Memory B cell (primary cell): Measurements from ENCODE around the gene PAPOLB.
A peak's percentile ranks its signal among the peaks of the same experiment; 100 is the strongest.

ENCODE experiments used
- ATAC-seq: fragments of 150-1000 bp; cut with Tn5 transposase; 2 replicates; pipeline ENCODE4 v1.10.0; 2021; ENCODE audit warnings: low read depth, mild to moderate bottlenecking, moderate library complexity
- DNase-seq, 2 donors: peaks; one replicate each; pipeline ENCODE4 v3.0.0; 2022; ENCODE audit warnings: low spot score in 2 of 2
- H3K27ac Mint-ChIP-seq: one replicate; pipeline ENCODE4 v1.8.0; 2022; ENCODE audit warnings: mild to moderate bottlenecking, moderate library complexity, mixed read lengths
- H3K27me3 Mint-ChIP-seq: one replicate; pipeline ENCODE4 v1.8.0; 2022; ENCODE audit warnings: mixed read lengths
- H3K36me3 Mint-ChIP-seq: one replicate; pipeline ENCODE4 v1.8.0; 2022; ENCODE audit warnings: mild to moderate bottlenecking, mixed read lengths
- H3K4me1 Mint-ChIP-seq: one replicate; pipeline ENCODE4 v1.8.0; 2022; ENCODE audit warnings: mixed read lengths
- H3K4me3 Mint-ChIP-seq: one replicate; pipeline ENCODE4 v1.8.0; 2022; ENCODE audit warnings: mild to moderate bottlenecking, moderate library complexity, mixed read lengths
- H3K9me3 Mint-ChIP-seq: one replicate; pipeline ENCODE4 v1.8.0; 2022; ENCODE audit warnings: mixed read lengths

Gene PAPOLB

DNA sequence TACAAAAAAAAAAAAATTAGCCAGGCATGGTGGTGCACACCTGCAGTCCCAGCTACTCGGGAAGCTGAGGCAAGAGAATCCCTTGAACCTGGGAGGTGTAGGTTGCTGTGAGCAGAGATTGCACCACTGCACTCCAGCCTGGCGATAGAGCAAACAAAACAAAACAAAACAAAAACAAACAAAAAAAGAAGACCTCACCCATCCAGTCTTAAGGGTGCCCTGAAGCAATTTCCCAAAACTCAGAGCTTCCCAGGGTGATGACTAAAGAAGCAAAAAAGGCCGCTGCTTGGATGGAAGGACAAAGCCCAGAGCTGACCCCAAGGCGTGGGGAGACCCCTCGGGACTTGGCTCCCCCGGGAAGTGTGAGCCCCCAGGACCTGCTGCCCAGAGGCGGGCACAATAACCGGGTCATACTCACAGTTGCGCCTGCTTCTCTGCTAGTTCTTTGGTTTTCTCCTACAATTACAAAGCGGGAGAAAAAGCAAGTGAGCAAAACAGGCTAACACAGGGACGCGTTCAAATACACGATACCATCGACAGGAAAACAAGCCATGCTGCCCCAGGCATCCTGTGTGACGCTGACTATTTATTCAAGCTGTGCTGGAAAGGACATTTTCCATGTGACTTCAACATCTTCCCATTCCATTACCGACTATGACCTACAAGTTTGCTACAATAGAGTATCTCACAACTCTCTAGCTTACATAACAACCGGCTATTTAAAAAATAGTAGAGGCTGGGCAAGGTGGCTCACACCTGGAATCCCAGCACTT lies 29.9 kb downstream of the PAPOLB start:
- Mint-ChIP-seq H3K4me3 (no peak overlapping the region), H3K27me3 (peaks cover 3% of the 10 kb centered on the region), H3K9me3 (no peaks in the 10 kb centered on the region), H3K36me3 (no peaks in the 10 kb centered on the region), H3K27ac (no peak overlapping the region), H3K4me1 (no peaks in the 10 kb centered on the region)
- ATAC-seq (no peak), DNase-seq (no peak)

DNA sequence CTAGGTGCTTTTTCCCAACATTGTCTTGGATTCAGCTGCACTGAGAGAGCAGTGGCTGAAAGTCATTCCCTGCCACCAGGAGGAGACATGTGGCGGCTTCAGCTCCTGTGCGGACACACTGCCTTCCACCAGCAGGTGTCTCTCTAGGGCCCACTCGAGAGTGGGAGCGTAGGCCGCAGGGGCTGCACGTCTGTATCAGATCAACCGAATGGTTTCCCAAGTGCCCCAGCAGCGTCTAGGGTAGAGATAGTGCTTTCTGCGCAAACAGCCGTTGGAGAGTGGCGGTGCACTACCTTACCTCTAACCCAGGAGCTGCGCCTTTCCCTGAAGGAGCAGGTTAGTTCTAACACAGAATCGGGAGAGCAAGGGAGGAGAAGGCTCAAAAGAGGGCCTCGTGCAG lies 31.7 kb downstream of the PAPOLB start:
- Mint-ChIP-seq H3K4me3 (no peak overlapping the region), H3K27me3 (peaks cover 6% of the 10 kb centered on the region), H3K36me3 (no peaks in the 10 kb centered on the region), H3K9me3 (no peaks in the 10 kb centered on the region), H3K27ac (no peak overlapping the region), H3K4me1 (no peaks in the 10 kb centered on the region)
- peak; percentile 18 to 41 for DNase-seq
- peak; percentile 69 for ATAC-seq

DNA sequence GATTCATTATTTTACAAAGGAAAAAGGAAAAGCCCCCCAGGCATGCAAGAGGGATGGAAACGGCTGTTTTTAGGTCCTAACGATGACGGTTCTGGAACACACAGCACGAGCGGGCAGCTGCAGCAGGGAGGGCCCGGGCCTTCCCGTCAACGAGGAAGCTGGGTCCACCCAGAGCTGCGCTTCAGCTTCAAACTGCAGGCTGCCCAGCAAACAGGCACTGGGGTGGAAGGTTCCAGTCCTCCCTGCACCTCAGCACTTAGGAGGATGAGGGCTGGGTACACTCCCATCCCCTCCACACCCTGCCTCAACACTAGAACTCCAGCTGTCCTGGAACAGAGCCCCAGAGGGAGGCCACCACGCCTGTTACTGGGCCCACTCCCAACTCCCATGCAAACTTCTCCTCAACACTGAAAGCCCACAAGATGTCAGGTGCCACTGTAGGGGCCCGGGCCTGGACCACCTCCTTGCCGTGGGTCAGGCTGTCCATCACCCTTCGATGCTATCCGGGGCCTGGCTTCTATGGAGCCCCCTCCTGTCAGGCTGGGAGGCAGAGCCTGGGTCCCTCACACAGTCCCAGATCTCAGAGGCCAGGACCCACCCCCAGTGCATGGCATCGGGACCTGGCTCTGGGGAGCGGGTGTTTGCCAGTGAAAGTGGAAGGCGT lies 33.0 kb downstream of the PAPOLB start:
- Mint-ChIP-seq H3K36me3 (no peaks in the 10 kb centered on the region), H3K27me3 (peaks cover 10% of the 10 kb centered on the region), H3K27ac (no peak overlapping the region), H3K9me3 (no peaks in the 10 kb centered on the region), H3K4me1 (no peaks in the 10 kb centered on the region), H3K4me3 (no peak overlapping the region)
- no peak for DNase-seq
- no peak for ATAC-seq

DNA sequence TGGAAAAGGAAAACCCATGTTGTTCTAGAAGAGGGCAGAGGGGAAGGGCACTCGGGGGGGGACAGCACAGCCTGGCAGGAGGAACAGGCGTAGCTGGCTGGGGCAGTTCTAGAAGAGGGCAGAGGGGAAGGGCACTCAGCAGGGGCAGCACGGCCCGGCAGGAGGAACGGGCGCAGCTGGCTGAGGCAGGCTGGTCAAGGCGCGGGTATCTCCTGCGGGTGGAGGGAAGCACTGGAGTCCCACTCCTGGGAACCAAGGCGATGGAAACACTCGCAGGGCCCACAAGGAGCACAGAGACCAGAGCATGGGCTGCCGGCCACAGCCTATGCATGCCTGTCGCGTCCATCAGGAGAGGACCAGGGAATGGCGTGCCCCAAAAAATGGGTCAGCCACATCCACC lies 36.7 kb downstream of the PAPOLB start:
- H3K27me3 Mint-ChIP-seq = peaks cover 15% of the 10 kb centered on the region
- no peak overlapping the region for H3K27ac Mint-ChIP-seq
- ATAC-seq = no peak
- no peaks in the 10 kb centered on the region for H3K4me1 Mint-ChIP-seq
- DNase-seq = no peak
- no peaks in the 10 kb centered on the region for H3K36me3 Mint-ChIP-seq
- no peaks in the 10 kb centered on the region for H3K9me3 Mint-ChIP-seq
- H3K4me3 Mint-ChIP-seq = no peak overlapping the region

DNA sequence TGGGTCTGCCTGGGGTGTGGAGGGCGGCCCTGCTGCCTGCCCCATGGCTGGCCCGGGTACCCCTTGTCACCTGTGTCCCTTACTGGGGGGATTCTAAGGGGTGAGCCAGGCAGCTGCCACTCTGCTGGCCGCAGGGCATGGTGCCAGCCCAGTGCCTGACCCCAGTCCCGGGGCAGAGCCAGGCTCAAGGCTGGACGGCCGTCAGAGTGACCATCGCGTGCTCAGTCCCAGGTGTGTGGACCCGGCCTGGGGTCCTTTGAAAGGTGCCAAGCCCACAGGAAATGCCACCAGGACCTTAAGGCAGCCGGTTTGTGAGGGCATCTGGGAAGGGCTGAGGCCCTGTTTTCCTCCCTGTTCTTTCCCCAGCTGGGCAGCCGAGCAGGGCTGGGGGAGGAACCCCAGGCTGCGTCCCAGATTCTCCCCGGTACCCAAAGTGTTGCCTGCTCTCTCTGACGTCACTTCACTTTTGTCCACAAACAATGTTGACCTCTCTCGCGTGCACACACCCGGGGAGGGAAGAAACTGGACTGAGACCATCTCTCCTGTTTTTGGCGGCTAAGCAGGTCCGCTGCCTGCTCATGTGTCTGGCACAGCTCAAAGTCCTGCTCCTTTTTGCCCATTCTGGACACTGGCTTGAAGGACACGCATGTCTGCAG lies 37.6 kb downstream of the PAPOLB start:
- no peaks in the 10 kb centered on the region for H3K36me3 Mint-ChIP-seq
- no peak for ATAC-seq
- H3K4me1 Mint-ChIP-seq = no peaks in the 10 kb centered on the region
- no peaks in the 10 kb centered on the region for H3K9me3 Mint-ChIP-seq
- H3K4me3 Mint-ChIP-seq = no peak overlapping the region
- no peak for DNase-seq
- no peak overlapping the region for H3K27ac Mint-ChIP-seq
- peaks cover 15% of the 10 kb centered on the region for H3K27me3 Mint-ChIP-seq

DNA sequence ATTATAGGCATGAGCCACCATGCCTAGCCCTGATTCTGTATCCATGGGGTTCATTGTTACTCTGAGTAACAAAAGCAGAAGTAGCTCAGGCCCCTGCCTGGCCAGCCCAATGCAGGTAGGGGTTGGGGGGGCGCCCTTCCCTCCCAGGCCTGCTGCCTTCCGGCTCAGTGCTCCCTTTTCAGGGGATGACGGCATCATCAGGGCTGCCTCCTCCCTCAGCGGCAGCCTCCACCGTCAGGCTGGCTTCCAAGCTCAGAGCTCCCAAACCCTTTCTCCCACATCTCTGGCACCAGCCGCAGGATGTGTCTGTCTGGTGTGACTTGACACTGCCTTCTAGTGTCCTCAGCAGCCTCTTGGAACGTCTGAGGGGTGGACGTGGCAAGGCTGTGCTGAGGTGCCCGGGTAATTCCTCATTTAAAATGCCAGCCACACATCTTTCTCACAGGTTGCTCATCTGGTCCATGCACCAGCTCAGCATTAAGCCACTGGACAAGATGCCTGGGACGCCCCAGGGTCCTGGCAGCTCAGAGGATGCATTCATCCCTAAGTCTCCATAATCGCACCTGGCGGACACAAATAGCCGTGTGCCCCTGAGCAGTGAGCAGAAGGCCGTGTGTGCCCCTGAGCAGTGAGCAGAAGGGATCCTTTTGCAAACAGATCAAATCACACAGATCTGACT lies 38.2 kb downstream of the PAPOLB start:
- ATAC-seq (no peak), DNase-seq (no peak)
- H3K9me3 Mint-ChIP-seq = no peaks in the 10 kb centered on the region
- H3K27me3 Mint-ChIP-seq = peaks cover 15% of the 10 kb centered on the region
- no peak overlapping the region for H3K27ac Mint-ChIP-seq
- no peaks in the 10 kb centered on the region for H3K36me3 Mint-ChIP-seq
- H3K4me3 Mint-ChIP-seq = no peak overlapping the region
- H3K4me1 Mint-ChIP-seq = no peaks in the 10 kb centered on the region

DNA sequence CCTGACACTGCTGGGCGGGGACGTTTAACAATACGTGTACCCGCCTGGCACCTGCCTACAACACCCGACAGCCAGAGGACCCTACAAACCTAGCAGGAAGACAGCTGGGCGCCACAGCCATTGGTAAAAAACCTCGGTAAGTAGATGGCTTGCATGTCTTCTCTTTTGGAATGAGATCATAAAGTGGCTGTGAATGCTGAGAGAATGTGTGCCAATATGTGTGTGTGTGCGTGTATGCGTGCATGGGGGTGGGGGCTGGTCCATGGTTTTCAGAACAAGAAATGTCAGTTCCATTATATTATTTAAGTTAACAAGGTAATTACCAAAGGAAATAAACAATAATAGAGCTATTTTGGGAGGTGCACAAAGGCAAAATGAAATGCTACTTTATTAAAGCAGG lies 39.2 kb downstream of the PAPOLB start:
- ATAC-seq (no peak), DNase-seq (no peak)
- Mint-ChIP-seq H3K27me3 (peaks cover 15% of the 10 kb centered on the region), H3K27ac (no peak overlapping the region), H3K36me3 (no peaks in the 10 kb centered on the region), H3K4me1 (no peaks in the 10 kb centered on the region), H3K9me3 (no peaks in the 10 kb centered on the region), H3K4me3 (no peak overlapping the region)

DNA sequence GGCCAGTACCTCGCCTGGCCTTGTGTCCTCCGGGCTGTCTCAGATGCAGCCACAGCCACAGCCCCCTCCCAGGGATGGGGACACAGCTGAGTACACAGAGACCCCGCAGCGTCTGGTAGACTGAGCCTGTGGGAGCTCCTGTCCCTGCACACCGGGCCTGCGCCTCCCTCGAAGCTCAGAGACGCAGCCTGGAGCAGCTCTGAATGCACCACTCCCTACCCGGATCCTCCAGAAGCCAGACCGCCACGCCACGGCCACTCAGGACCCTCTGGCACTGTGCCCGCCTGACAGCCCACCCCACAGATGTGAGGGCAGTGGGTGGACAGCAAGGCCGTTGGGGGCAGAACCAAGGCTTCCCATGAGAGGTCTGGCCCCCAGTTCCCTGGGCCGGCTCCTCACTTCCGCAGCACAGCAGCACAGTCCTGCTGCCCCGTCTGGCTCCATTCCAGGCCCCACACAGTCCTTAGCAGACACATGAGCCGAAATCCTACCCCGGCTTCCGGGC lies 40.8 kb downstream of the PAPOLB start:
- H3K36me3 Mint-ChIP-seq = no peaks in the 10 kb centered on the region
- no peaks in the 10 kb centered on the region for H3K4me1 Mint-ChIP-seq
- H3K27me3 Mint-ChIP-seq = peaks cover 13% of the 10 kb centered on the region
- ATAC-seq = no peak
- H3K9me3 Mint-ChIP-seq = no peaks in the 10 kb centered on the region
- no peak overlapping the region for H3K4me3 Mint-ChIP-seq
- DNase-seq = no peak
- no peak overlapping the region for H3K27ac Mint-ChIP-seq

DNA sequence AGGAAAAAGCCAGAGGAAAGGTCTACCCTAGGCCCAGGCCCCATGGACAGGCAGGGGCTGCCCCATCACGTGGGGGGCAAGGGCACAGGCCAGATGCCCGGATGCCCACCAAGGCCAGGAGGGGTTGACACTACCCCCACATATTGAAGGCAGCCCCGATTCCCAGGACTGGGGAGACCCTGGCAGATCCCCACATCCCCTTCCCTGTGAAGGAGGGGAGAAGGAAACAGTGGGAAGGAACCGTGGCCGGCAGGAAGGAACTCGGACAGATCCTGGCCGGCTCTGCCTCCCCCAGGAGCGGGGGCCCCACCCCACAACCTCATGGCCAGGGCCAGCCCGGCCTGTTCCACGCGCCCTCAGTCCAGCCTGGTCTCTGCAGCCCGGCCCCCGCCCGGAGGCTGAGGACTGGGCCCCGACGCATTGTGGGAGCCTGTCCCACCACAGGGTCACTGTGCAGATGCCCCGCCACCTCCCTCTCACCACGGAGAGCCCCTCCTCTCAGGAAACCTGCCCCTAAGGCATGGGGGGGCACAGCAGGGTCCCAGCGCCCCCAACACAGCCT lies 41.3 kb downstream of the PAPOLB start:
- Mint-ChIP-seq H3K27ac (no peak overlapping the region), H3K9me3 (no peaks in the 10 kb centered on the region), H3K27me3 (peaks cover 13% of the 10 kb centered on the region), H3K4me3 (no peak overlapping the region), H3K4me1 (no peaks in the 10 kb centered on the region), H3K36me3 (no peaks in the 10 kb centered on the region)
- ATAC-seq (no peak), DNase-seq (no peak)

DNA sequence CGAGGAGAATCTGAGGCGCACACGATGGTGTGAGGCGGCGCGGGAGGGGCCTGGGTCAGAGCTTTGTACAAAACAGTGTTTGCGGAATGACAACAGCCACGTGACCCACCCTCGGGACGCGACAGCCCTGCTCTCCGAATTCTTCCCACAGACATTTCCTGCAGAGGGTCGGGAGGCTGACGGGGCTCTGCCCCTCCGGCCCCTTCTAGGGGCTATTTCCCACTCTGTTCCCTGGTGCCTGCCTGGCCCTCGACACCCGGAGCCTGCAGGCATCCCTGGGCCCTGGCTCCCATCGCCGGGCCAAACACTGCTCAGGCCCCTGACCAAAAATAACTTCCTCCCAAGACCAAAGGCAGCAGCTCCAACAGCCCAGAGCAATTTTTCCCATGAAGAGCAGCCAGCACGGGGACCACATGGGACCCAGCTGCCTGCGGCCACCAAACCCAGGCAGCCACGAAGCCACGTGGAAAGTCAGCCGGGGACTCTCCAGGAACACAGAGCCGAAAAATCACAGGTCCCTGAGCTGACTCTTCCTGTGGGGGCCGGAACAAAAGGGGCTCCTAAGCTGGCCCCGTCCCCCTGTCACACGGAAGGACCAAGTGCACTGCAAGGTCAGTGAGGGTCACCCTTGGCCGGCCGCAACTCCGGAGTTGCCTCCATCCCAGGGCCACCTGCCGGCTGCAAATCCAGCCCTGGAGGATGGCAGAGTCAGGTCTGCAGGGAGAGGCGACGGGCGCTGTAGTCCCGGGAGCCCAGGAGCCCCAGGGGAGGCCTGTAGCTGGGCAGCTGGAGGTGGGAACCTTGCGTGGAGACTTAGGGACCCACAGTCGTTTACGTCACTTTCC lies 42.0 kb downstream of the PAPOLB start:
- DNase-seq (no peak), ATAC-seq (no peak)
- Mint-ChIP-seq H3K36me3 (no peaks in the 10 kb centered on the region), H3K9me3 (no peaks in the 10 kb centered on the region), H3K27ac (no peak overlapping the region), H3K4me1 (no peaks in the 10 kb centered on the region), H3K4me3 (no peak overlapping the region), H3K27me3 (peaks cover 10% of the 10 kb centered on the region)

DNA sequence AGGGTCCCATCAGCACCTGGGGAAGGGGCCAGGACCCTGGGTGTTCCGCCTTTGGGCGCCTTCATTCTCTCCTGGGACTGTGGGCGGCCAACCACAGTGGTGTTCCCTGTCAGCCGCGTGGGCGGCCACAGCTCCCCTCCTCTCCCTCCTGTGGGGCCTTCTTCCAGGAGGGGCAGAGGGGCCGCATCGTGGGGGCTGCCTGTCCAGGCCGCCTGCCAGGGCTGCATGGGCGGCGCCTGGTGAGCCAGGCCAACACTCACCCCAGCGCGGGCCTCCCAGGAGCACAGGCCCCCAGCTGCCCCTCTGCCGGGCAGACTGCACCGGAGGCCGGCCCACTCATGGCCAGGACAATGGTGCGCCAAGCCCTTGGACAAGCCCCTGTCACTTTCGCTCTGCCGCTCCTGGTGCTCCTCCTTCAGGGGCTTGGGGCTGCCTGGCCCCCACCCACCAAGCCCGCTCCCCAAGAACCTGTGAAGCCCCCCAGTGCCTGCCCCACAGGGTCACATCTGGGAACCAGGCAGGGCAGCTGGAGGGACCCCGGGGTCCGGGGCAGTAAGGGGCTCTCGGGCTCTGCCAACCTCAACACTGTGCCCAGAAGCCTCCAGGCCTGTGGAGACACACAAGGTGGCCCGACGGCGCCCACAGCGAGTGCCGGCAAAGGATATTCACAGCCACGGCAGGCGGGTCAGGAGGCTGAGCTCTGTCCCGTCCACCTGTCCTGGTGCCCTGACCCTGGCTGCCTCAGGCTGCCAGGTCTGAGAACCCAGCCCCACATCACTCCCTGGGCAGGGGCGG lies 43.6 kb downstream of the PAPOLB start:
- Mint-ChIP-seq H3K27me3 (peaks cover 18% of the 10 kb centered on the region), H3K4me3 (no peak overlapping the region), H3K4me1 (no peaks in the 10 kb centered on the region), H3K36me3 (no peaks in the 10 kb centered on the region), H3K9me3 (no peaks in the 10 kb centered on the region), H3K27ac (no peak overlapping the region)
- ATAC-seq (no peak), DNase-seq (no peak)

DNA sequence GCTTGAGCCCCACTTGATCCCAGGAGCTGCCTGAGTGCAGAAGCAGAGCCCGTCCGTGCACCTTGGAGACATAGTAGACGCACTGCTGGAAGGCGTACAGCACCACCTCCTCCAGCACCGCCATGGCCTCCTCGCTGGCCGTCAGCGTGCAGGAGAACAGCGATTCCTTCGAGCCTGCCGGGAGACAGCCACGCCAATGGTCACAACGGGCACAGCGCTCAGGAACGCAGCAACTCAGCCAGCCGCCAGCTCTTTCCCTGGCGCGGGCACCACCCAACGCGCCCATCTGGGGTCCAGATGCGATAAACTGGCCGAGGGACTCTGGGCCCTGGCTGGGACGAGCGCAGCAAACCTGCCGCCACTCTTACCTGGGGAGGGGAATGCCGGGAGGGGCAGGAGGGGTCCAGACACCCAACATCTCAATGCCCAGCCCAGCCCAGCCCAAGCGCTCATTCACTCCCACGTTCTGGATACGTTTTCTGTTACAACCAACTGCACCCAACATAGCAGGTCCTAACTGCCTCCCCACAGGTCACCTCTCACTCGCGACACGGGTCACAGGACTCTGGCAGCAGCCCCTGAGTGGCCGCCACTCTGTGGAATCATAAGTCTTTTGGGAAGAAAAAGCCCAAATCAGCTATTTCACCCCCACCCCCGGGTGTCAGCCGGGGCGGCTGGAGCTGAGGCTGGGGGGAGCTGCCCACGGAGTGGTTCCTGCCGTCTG lies 44.5 kb downstream of the PAPOLB start:
- peaks cover 17% of the 10 kb centered on the region for H3K27me3 Mint-ChIP-seq
- no peak overlapping the region for H3K4me3 Mint-ChIP-seq
- H3K9me3 Mint-ChIP-seq = peaks cover 3% of the 10 kb centered on the region
- H3K4me1 Mint-ChIP-seq = no peaks in the 10 kb centered on the region
- DNase-seq = no peak
- H3K27ac Mint-ChIP-seq = no peak overlapping the region
- H3K36me3 Mint-ChIP-seq = peaks cover 2% of the 10 kb centered on the region
- ATAC-seq = no peak
